WERI-Rb-1 (cell line): ENCODE measurements around the gene HLA-G.
"Not testable (repeated sequence)": the region's sequence is repeated elsewhere in the genome, so short reads cannot be mapped to it uniquely, and the experiment has no call there.

ENCODE experiments used
- DNase-seq: peaks from one replicate; pipeline ENCODE4 v3.0.0-alpha.2; 2020
- H3K27ac ChIP-seq: fragments of 250-450 bp; sonication (Bioruptor Pico); 2 replicates; pipeline ENCODE4 v1.5.1; 2020; ENCODE audit warnings: mild to moderate bottlenecking, moderate library complexity
- H3K27me3 ChIP-seq: fragments of 250-450 bp; sonication (Bioruptor Pico); 2 replicates; pipeline ENCODE4 v1.5.1; 2021; ENCODE audit warnings: mild to moderate bottlenecking, low read depth, moderate library complexity; ENCODE audit not compliant: insufficient read depth, severe bottlenecking
- H3K36me3 ChIP-seq: fragments of 250-450 bp; sonication (Bioruptor Pico); 2 replicates; pipeline ENCODE4 v1.5.1; 2020; ENCODE audit warnings: mild to moderate bottlenecking, moderate library complexity
- H3K4me3 ChIP-seq: 2 replicates; pipeline ENCODE4 v1.5.1; 2011; ENCODE audit warnings: low read depth, mild to moderate bottlenecking, control low read depth, low read length
- H3K9me3 ChIP-seq: fragments of 250-450 bp; sonication (Bioruptor Pico); 2 replicates; pipeline ENCODE4 v1.5.1; 2021; ENCODE audit warnings: mild to moderate bottlenecking, moderate library complexity; ENCODE audit not compliant: severe bottlenecking
- CTCF ChIP-seq: IDR thresholded peaks from 2 replicates; pipeline ENCODE4 v1.5.1; 2011; ENCODE audit warnings: low read depth, mild to moderate bottlenecking, control low read depth, inconsistent platforms, low read length

HLA-G gene

GRCh38 chr6:29875257-29875656, 47.6 kb downstream of the HLA-G start:
- Histone ChIP-seq H3K36me3 (no peaks in the 10 kb centered on the region), H3K27me3 (peaks cover 58% of the 10 kb centered on the region), H3K27ac (no peak overlapping the region), H3K9me3 (peaks cover 19% of the 10 kb centered on the region), H3K4me3 (no peak overlapping the region)
- DNase-seq, result no peak
- TF ChIP-seq CTCF, result no peak

- not testable (repeated sequence) for DNase-seq, H3K36me3 ChIP-seq, H3K4me3 ChIP-seq, H3K27ac ChIP-seq
- Histone ChIP-seq H3K9me3 (peaks cover 24% of the 10 kb centered on the region), H3K27me3 (peaks cover 59% of the 10 kb centered on the region)
Measured at GRCh38 chr6:29875734-29876133, 48.1 kb downstream of the HLA-G start.
